CD14-positive monocyte (primary cell): Measurements from ENCODE around the gene SPATA13. TPM values are rescaled to one million over a fixed set of nuclear protein-coding genes. Genes with fewer than 3 reads are reported as not detected.
"Not testable (repeated sequence)": the region's sequence is repeated elsewhere in the genome, so short reads cannot be mapped to it uniquely, and the experiment has no call there.

Experiments
- DNase-seq, 3 donors: peaks; one replicate each; pipeline ENCODE4 v3.0.0-alpha.2; 2011 to 2022
- H2AFZ ChIP-seq: 2 replicates; pipeline ENCODE4 v1.6.0; 2012; ENCODE audit warnings: mild to moderate bottlenecking, low read depth, low read length, inconsistent platforms; ENCODE audit not compliant: insufficient read depth, poor library complexity, severe bottlenecking
- H3K27ac ChIP-seq, 2 donors: 1 replicate in 1 of 2; 2 replicates in 1 of 2; pipeline ENCODE4 v1.5.1; 2012 to 2013; ENCODE audit warnings: low read length in 2 of 2, control low read depth in 1 of 2, inconsistent platforms in 1 of 2, low read depth in 1 of 2, mild to moderate bottlenecking in 1 of 2
- H3K27me3 ChIP-seq, 2 donors: one replicate each; pipeline versions ENCODE4 v1.6.0 to v1.6.1; 2011 to 2013; ENCODE audit warnings: low read length in 2 of 2; ENCODE audit not compliant: control insufficient read depth in 2 of 2, insufficient read depth in 2 of 2
- H3K36me3 ChIP-seq, 2 donors: replicated peaks in 1 of 2; 1 replicate in 1 of 2; 2 replicates in 1 of 2; pipeline versions ENCODE4 v1.5.1 to v1.6.1; 2012 to 2013; ENCODE audit warnings: low read length in 2 of 2, control low read depth in 1 of 2, inconsistent platforms in 1 of 2, mild to moderate bottlenecking in 1 of 2; ENCODE audit not compliant: insufficient read depth in 2 of 2, control insufficient read depth in 1 of 2
- H3K4me1 ChIP-seq, 2 donors: 1 replicate in 1 of 2; 2 replicates in 1 of 2; pipeline versions ENCODE4 v1.5.1 to v1.6.1; 2012 to 2013; ENCODE audit warnings: low read length in 2 of 2, control low read depth in 1 of 2, inconsistent platforms in 1 of 2, mild to moderate bottlenecking in 1 of 2, moderate library complexity in 1 of 2; ENCODE audit not compliant: insufficient read depth in 2 of 2, control insufficient read depth in 1 of 2
- H3K4me2 ChIP-seq: replicated peaks from 2 replicates; pipeline ENCODE3; 2012; ENCODE audit warnings: low read length, moderate library complexity, mild to moderate bottlenecking; ENCODE audit not compliant: poor library complexity, severe bottlenecking; ENCODE audit errors: extremely low read depth
- H3K4me3 ChIP-seq, 3 experiments: fragments of 200-600 bp in 1 of 3; sonication (generic) in 1 of 3; replicated peaks in 1 of 3; 1 replicate in 2 of 3; 2 replicates in 1 of 3; pipeline ENCODE4 v1.5.1; 2011 to 2013; ENCODE audit warnings: low read length in 3 of 3, mild to moderate bottlenecking in 3 of 3, control low read depth in 2 of 3, low read depth in 2 of 3, inconsistent platforms in 1 of 3, moderate library complexity in 1 of 3
- H3K79me2 ChIP-seq: 2 replicates; pipeline ENCODE4 v1.6.0; 2012; ENCODE audit warnings: mild to moderate bottlenecking, control low read depth, inconsistent platforms, low read length, moderate library complexity; ENCODE audit not compliant: insufficient read depth
- H3K9ac ChIP-seq: 2 replicates; pipeline ENCODE4 v1.6.0; 2017; ENCODE audit warnings: low read length, mild to moderate bottlenecking; ENCODE audit not compliant: insufficient read depth, poor library complexity, severe bottlenecking
- H3K9me3 ChIP-seq, 2 donors: replicated peaks in 1 of 2; 1 replicate in 1 of 2; 2 replicates in 1 of 2; pipeline versions ENCODE4 v1.5.1 to v1.6.1; 2012 to 2013; ENCODE audit warnings: low read length in 2 of 2, control low read depth in 1 of 2; ENCODE audit not compliant: control insufficient read depth in 1 of 2, insufficient read depth in 1 of 2
- H4K20me1 ChIP-seq: 2 replicates; pipeline ENCODE4 v1.6.0; 2012; ENCODE audit warnings: mild to moderate bottlenecking, low read length, control low read depth, moderate library complexity; ENCODE audit not compliant: insufficient read depth
- H3K27ac Mint-ChIP-seq, 7 donors: one replicate each; pipeline ENCODE4 v1.8.0; 2020; ENCODE audit warnings: mild to moderate bottlenecking in 7 of 7, mixed read lengths in 7 of 7, moderate library complexity in 6 of 7, inconsistent platforms in 2 of 7
- H3K27me3 Mint-ChIP-seq, 3 donors: one replicate each; pipeline ENCODE4 v1.8.0; 2021 to 2022; ENCODE audit warnings: low read depth in 3 of 3, mild to moderate bottlenecking in 3 of 3, mixed read lengths in 3 of 3, moderate library complexity in 3 of 3, inconsistent platforms in 1 of 3
- H3K36me3 Mint-ChIP-seq, 2 donors: one replicate each; pipeline ENCODE4 v1.8.0; 2020; ENCODE audit warnings: mixed read lengths in 2 of 2, inconsistent platforms in 1 of 2, mild to moderate bottlenecking in 1 of 2
- H3K4me1 Mint-ChIP-seq: one replicate; pipeline ENCODE4 v1.8.0; 2020; ENCODE audit warnings: mild to moderate bottlenecking, mixed read lengths
- H3K4me3 Mint-ChIP-seq, 2 donors: one replicate each; pipeline ENCODE4 v1.8.0; 2020; ENCODE audit warnings: mild to moderate bottlenecking in 2 of 2, mixed read lengths in 2 of 2, moderate library complexity in 1 of 2
- H3K9me3 Mint-ChIP-seq, 7 donors: one replicate each; pipeline ENCODE4 v1.8.0; 2020 to 2022; ENCODE audit warnings: mixed read lengths in 7 of 7, mild to moderate bottlenecking in 6 of 7, moderate library complexity in 6 of 7, inconsistent platforms in 2 of 7
- CTCF ChIP-seq: fragments of 200-600 bp; IDR thresholded peaks from one replicate; pipeline ENCODE4 v1.8.0; 2022; ENCODE audit warnings: antibody characterized with exemption, mild to moderate bottlenecking
- WGBS: methylation state at CpG from one replicate; pipeline ENCODE4 v1.1.5; 2013; ENCODE audit warnings: missing lambda C conversion rate; ENCODE audit not compliant: insufficient coverage; 5-methylcytosine and 5-hydroxymethylcytosine counted together
- intact Hi-C, 2 donors: fragments of 100-400 bp; cut with micrococcal nuclease; formaldehyde crosslinking; loops; one replicate each; pipeline versions ENCODE4 v1.15.0 to v1.15.1; 2023
- polyA plus RNA-seq, 3 donors: library from polyadenylated mRNA; depleted of rRNA in 1 of 3; unstranded in 2 of 3; stranded (reverse) in 1 of 3; fragments of 300-500 nt in 2 of 3; fragments of >200 nt in 1 of 3; fragmentation: Illumina TruSeq in 2 of 3; gene quantifications; 1 replicate in 2 of 3; 2 replicates in 1 of 3; pipeline ENCODE4 v1.2.3, GENCODE V29; 2012 to 2021

The SPATA13 gene
- polyA plus RNA-seq, 3 donors, result 9.3 to 44.7 (median 11.6) TPM

- no CpG with 5 or more reads among the region's 5 CpGs for WGBS
- peaks cover 22 to 31% (median 29%) of the 10 kb centered on the region in 3 donors for H3K27me3 Mint-ChIP-seq
- no peaks in the 10 kb centered on the region for H3K79me2 ChIP-seq
Measured at GRCh38 chr13:24323739-24324075, 163.2 kb downstream of the SPATA13 start.

GRCh38 chr13:24327598-24327997 is 167.1 kb downstream of the SPATA13 start:
- H3K4me2 ChIP-seq, H3K4me1 Mint-ChIP-seq, H3K4me1 ChIP-seq, DNase-seq, H2AFZ ChIP-seq, H3K9me3 ChIP-seq, intact Hi-C loops, H3K27ac Mint-ChIP-seq, H3K9me3 Mint-ChIP-seq, H3K27ac ChIP-seq, H3K9ac ChIP-seq, H3K79me2 ChIP-seq, H3K4me3 ChIP-seq, H3K36me3 ChIP-seq, H3K36me3 Mint-ChIP-seq, H4K20me1 ChIP-seq: not testable (repeated sequence)
- Mint-ChIP-seq H3K4me3 (peak overlapping the region; percentile 31 to 81), H3K27me3 (peaks cover 23 to 36% (median 32%) of the 10 kb centered on the region in 3 donors)
- WGBS, result 92% methylated on average over 14 of the region's 23 CpGs
- H3K27me3 ChIP-seq, result peaks cover 0 to 22% of the 10 kb centered on the region in 2 donors

More at GRCh38 chr13:24323739-24324075, 163.2 kb downstream of the SPATA13 start:
- H3K27ac Mint-ChIP-seq, result no peak overlapping the region
- Histone ChIP-seq H3K36me3 (no peaks in the 10 kb centered on the region), H3K9ac (no peak overlapping the region), H3K4me3 (no peak overlapping the region), H3K9me3 (no peaks in the 10 kb centered on the region), H3K27ac (no peak overlapping the region), H3K27me3 (peaks cover 0 to 22% of the 10 kb centered on the region in 2 donors), H4K20me1 (no peaks in the 10 kb centered on the region), H3K4me1 (no peaks in the 10 kb centered on the region), H3K4me2 (no peak overlapping the region), H2AFZ (no peak overlapping the region)
- DNase-seq, result no peak
- H3K4me3 Mint-ChIP-seq, result no peak overlapping the region
- H3K9me3 Mint-ChIP-seq, result peaks cover 0 to 6% (median 0%) of the 10 kb centered on the region in 7 donors
- intact Hi-C loops, result no loop called here
- TF ChIP-seq CTCF, result no peak
- no peaks in the 10 kb centered on the region for H3K36me3 Mint-ChIP-seq
- peaks cover 3% of the 10 kb centered on the region for H3K4me1 Mint-ChIP-seq
